NCI-H1694 treated with DMSO at 0.1 percent for 48 hours (cell line): Measurements from ENCODE around the gene HEATR5B.
"Not testable (repeated sequence)": the region's sequence is repeated elsewhere in the genome, so short reads cannot be mapped to it uniquely, and the experiment has no call there.

ENCODE experiments used
- DNase-seq: peaks from one replicate; lab custom pipeline; 2025; lab: John Stamatoyannopoulos, UW

Gene HEATR5B

GRCh38 chr2:36941867-36942266 lies 142.3 kb downstream of the HEATR5B start:
- DNase-seq = no peak

DNA sequence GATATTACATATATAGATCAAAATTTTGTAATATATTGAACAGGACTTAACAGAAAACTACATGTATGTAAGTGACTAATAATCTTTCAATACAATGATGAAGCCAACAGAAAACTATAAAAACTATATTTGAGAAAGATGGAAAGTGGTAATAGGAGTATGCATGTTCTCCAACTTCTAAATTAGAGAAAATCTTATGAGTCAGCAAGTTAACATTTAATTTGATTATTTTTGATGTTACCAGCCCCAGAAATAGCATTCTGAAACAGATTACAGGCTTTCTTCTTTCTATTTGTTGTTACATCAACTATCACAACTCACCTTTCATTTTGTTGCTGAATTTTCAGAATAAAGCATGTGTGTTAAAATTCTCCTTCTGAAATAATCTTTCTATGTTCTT lies 147.6 kb downstream of the HEATR5B start:
- not testable (repeated sequence) for DNase-seq

- DNase-seq = not testable (repeated sequence)
These were observed 152.5 kb downstream of the HEATR5B start for GRCh38 chr2:36931688-36932087.
